Breast epithelium (tissue), 3 donors: ENCODE measurements around the gene FMN1.

Experiments used
- POLR2A ChIP-seq: fragments of 450-650 bp; IDR thresholded peaks from one replicate; pipeline ENCODE4 v1.6.1; 2016; ENCODE audit warnings: antibody characterized with exemption, mild to moderate bottlenecking, moderate library complexity
- POLR2AphosphoS5 ChIP-seq, 3 donors: sonication (generic); formaldehyde crosslinking; IDR thresholded peaks; one replicate each; pipeline ENCODE4 v1.6.1; 2017; ENCODE audit warnings: antibody characterized with exemption in 3 of 3
- TF ChIP-seq, protein P1 (sequence below), 3 donors: fragments of 450-650 bp; IDR thresholded peaks; one replicate each; pipeline ENCODE4 v1.5.1; 2016 to 2017; ENCODE audit warnings: antibody characterized with exemption in 3 of 3, mild to moderate bottlenecking in 3 of 3, moderate library complexity in 3 of 3

DNA sequence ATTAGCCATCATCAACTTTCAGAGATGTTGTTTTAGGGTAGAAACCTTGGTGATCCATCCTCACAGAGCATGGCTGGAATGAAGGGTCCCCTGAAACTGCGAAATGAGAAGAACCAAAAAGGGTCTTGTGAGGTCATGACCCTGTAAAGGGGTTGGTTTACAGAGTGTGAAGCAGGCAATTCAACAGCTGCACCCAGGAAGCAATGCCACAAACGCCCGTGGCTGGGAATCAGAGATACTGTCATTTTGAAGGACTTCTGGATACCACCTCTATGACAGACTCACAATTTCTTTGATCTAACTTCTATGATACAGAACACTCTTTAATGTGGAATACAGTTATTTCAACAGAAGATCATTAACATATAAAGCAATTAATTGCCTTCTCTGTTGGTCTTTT, 397.7 kb downstream of the FMN1 start:
- no peak for TF ChIP-seq POLR2A
- TF ChIP-seq, protein P1, sequence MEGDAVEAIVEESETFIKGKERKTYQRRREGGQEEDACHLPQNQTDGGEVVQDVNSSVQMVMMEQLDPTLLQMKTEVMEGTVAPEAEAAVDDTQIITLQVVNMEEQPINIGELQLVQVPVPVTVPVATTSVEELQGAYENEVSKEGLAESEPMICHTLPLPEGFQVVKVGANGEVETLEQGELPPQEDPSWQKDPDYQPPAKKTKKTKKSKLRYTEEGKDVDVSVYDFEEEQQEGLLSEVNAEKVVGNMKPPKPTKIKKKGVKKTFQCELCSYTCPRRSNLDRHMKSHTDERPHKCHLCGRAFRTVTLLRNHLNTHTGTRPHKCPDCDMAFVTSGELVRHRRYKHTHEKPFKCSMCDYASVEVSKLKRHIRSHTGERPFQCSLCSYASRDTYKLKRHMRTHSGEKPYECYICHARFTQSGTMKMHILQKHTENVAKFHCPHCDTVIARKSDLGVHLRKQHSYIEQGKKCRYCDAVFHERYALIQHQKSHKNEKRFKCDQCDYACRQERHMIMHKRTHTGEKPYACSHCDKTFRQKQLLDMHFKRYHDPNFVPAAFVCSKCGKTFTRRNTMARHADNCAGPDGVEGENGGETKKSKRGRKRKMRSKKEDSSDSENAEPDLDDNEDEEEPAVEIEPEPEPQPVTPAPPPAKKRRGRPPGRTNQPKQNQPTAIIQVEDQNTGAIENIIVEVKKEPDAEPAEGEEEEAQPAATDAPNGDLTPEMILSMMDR (IDR thresholded peaks at IDR 0.05) = no peak
- no peak for TF ChIP-seq POLR2AphosphoS5 (IDR thresholded peaks at IDR 0.05)
